Measurements from ENCODE around the gene GDA.

- TF ChIP-seq, protein P1, sequence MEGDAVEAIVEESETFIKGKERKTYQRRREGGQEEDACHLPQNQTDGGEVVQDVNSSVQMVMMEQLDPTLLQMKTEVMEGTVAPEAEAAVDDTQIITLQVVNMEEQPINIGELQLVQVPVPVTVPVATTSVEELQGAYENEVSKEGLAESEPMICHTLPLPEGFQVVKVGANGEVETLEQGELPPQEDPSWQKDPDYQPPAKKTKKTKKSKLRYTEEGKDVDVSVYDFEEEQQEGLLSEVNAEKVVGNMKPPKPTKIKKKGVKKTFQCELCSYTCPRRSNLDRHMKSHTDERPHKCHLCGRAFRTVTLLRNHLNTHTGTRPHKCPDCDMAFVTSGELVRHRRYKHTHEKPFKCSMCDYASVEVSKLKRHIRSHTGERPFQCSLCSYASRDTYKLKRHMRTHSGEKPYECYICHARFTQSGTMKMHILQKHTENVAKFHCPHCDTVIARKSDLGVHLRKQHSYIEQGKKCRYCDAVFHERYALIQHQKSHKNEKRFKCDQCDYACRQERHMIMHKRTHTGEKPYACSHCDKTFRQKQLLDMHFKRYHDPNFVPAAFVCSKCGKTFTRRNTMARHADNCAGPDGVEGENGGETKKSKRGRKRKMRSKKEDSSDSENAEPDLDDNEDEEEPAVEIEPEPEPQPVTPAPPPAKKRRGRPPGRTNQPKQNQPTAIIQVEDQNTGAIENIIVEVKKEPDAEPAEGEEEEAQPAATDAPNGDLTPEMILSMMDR (conservative IDR thresholded peaks at IDR 0.05), result no peak
- no peak for TF ChIP-seq EZH2 (IDR thresholded peaks at IDR 0.05; ENCODE audit: low read depth)
Measured at GRCh38 chr9:72185561-72185960, 36.3 kb downstream of the GDA start.
